HG03066 (cell line): ENCODE data around the gene ANLN.
"Not testable (repeated sequence)": the region's sequence is repeated elsewhere in the genome, so short reads cannot be mapped to it uniquely, and the experiment has no call there.

Experiments used
- ATAC-seq: cut with Tn5 transposase; IDR thresholded peaks from one replicate; pipeline ENCODE4 v1.9.1; 2021; ENCODE audit warnings: low read depth; ENCODE audit not compliant: unreplicated experiment

Gene ANLN

DNA sequence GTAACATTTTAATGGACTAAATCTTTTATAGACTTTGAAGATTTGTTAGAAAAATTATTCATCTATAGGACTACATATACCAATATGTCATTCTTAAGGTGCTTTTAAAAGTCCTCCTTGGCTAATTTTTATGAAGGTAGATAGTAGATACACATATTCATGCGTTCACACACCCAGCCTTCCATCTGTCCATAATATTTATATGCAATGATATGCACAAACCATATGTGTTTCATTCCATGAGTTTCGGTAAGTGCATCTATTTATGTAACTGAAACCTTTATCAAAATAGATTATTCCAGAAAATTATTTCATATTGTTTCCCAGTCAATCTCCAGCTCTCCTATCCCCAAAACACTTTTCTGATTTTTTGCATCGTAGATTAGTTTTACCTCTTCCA, 101.7 kb downstream of the ANLN start:
- ATAC-seq, result no peak

DNA sequence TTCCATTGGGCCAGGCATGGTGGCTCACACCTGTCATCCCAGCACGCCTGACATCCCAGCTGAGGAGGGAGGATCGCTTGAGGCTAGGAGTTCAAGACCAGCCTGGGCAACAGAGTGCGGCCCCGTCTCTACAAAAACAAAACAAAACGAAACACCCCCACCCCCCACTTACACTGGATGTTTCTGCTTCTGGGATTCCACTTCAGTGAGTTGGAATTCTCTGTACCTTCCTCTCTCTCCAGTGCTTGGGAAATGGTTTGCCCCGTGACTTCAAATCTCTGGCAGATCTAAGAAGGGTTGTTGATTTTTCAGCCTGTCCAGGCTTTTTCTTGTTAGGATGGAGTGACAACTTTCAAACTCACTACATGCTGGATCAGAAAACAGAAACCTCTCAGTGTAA, 106.9 kb downstream of the ANLN start:
- ATAC-seq, result no peak

DNA sequence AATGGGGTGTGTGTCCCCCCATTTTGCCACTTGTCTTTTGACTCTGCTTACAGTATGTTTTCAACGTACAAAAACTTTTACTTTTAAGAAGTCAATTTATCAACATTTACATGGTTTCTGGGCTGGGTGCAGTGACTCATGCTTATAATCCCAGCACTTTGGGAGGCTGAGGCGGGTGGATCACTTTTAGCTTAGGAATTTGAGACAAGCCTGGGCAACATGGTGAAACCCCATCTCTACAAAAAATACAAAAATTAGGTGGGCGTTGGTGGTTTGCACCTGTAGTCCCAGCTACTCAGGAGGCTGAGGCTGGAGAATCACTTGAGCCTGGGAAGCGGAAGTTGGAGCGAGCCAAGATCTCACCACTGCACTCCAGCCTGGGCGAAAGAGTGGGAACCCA, 107.5 kb downstream of the ANLN start:
- not testable (repeated sequence) for ATAC-seq

DNA sequence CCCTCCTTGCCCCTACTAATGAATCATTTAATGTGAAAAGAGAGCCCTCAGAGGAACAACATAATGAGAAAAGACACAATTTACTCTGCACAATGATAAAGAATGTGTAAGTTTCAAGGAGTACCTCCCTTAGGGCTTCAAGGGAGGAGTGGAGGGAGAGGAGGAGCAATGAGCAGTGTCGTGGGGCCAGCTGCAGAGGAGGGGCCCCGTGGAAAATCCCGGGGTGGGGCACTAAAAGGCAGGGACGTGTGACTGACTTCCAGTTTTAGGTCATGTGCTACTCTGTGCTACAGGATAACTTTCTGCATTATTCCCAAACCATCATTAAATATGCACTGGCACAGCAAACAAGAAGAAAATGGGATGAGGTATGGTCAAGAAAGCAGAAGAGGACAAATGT, 108.1 kb downstream of the ANLN start:
- ATAC-seq, result no peak
